ENCODE data around the gene CELF5. TPM values are rescaled to one million over a fixed set of nuclear protein-coding genes. Genes with fewer than 3 reads are reported as not detected.

CELF5 gene
- polyA plus RNA-seq, 4 donors: 0.53 to 0.70 (median 0.54) TPM; not detected in 1

GRCh38 chr19:3314962-3315675 is 90.7 kb downstream of the CELF5 start:
- Histone ChIP-seq H3K9me3 (ENCODE audit: control insufficient read depth in 2 of 2, insufficient read depth in 1 of 2, low read depth in 1 of 2, low read length in 1 of 2) (no peaks in the 10 kb centered on the region), H3K4me3 (ENCODE audit: low read depth in 1 of 3, low read length in 3 of 3) (no peak overlapping the region), H3K27ac (ENCODE audit: low read depth in 1 of 3, low read length in 2 of 3) (no peak overlapping the region), H3K36me3 (ENCODE audit: control insufficient read depth in 3 of 3, insufficient read depth in 2 of 3, low read depth in 1 of 3, low read length in 3 of 3) (no peaks in the 10 kb centered on the region), H3K27me3 (ENCODE audit: control insufficient read depth in 3 of 3, insufficient read depth in 3 of 3, low read length in 3 of 3) (peaks cover 0 to 12% (median 10%) of the 10 kb centered on the region in 3 donors), H3K4me1 (ENCODE audit: control insufficient read depth in 3 of 3, insufficient read depth in 2 of 3, low read depth in 1 of 3, low read length in 2 of 3) (no peaks in the 10 kb centered on the region)
- FAIRE-seq (no peak), DNase-seq (no peak)
- WGBS, 3 donors: 73 to 79% (median 75%) methylated on average over 28 to 30 of the region's 30 CpGs

GRCh38 chr19:3315676-3315973 is 91.2 kb downstream of the CELF5 start:
- Histone ChIP-seq H3K4me3 (ENCODE audit: low read depth in 1 of 3, low read length in 3 of 3) (no peak overlapping the region), H3K27ac (ENCODE audit: low read depth in 1 of 3, low read length in 2 of 3) (no peak overlapping the region), H3K36me3 (ENCODE audit: control insufficient read depth in 3 of 3, insufficient read depth in 2 of 3, low read depth in 1 of 3, low read length in 3 of 3) (no peaks in the 10 kb centered on the region), H3K4me1 (ENCODE audit: control insufficient read depth in 3 of 3, insufficient read depth in 2 of 3, low read depth in 1 of 3, low read length in 2 of 3) (no peaks in the 10 kb centered on the region), H3K27me3 (ENCODE audit: control insufficient read depth in 3 of 3, insufficient read depth in 3 of 3, low read length in 3 of 3) (peaks cover 0 to 12% (median 10%) of the 10 kb centered on the region in 3 donors), H3K9me3 (ENCODE audit: control insufficient read depth in 2 of 2, insufficient read depth in 1 of 2, low read depth in 1 of 2, low read length in 1 of 2) (no peaks in the 10 kb centered on the region)
- 70 to 79% (median 71%) methylated on average over 7 of the region's 7 CpGs for WGBS, 3 donors
- DNase-seq (no peak), FAIRE-seq (no peak)

- no peaks in the 10 kb centered on the region for H3K4me1 ChIP-seq (ENCODE audit: control insufficient read depth in 3 of 3, insufficient read depth in 2 of 3, low read depth in 1 of 3, low read length in 2 of 3)
- no peaks in the 10 kb centered on the region for H3K9me3 ChIP-seq (ENCODE audit: control insufficient read depth in 2 of 2, insufficient read depth in 1 of 2, low read depth in 1 of 2, low read length in 1 of 2)
- H3K36me3 ChIP-seq (ENCODE audit: control insufficient read depth in 3 of 3, insufficient read depth in 2 of 3, low read depth in 1 of 3, low read length in 3 of 3): no peaks in the 10 kb centered on the region
- DNase-seq: no peak
- H3K4me3 ChIP-seq (ENCODE audit: low read depth in 1 of 3, low read length in 3 of 3): no peak overlapping the region
- 81 to 87% (median 85%) methylated on average over 11 of the region's 11 CpGs for WGBS, 3 donors
- no peak for FAIRE-seq
- H3K27ac ChIP-seq (ENCODE audit: low read depth in 1 of 3, low read length in 2 of 3): no peak overlapping the region
- H3K27me3 ChIP-seq (ENCODE audit: control insufficient read depth in 3 of 3, insufficient read depth in 3 of 3, low read length in 3 of 3): peaks cover 0 to 12% (median 10%) of the 10 kb centered on the region in 3 donors
Observed at GRCh38 chr19:3316132-3316648, 91.7 kb downstream of the CELF5 start.

- FAIRE-seq (no peak), DNase-seq (no peak)
- Histone ChIP-seq H3K4me3 (ENCODE audit: low read depth in 1 of 3, low read length in 3 of 3) (no peak overlapping the region), H3K27ac (ENCODE audit: low read depth in 1 of 3, low read length in 2 of 3) (no peak overlapping the region), H3K4me1 (ENCODE audit: control insufficient read depth in 3 of 3, insufficient read depth in 2 of 3, low read depth in 1 of 3, low read length in 2 of 3) (no peaks in the 10 kb centered on the region), H3K36me3 (ENCODE audit: control insufficient read depth in 3 of 3, insufficient read depth in 2 of 3, low read depth in 1 of 3, low read length in 3 of 3) (no peaks in the 10 kb centered on the region), H3K27me3 (ENCODE audit: control insufficient read depth in 3 of 3, insufficient read depth in 3 of 3, low read length in 3 of 3) (peaks cover 0 to 12% (median 7%) of the 10 kb centered on the region in 3 donors), H3K9me3 (ENCODE audit: control insufficient read depth in 2 of 2, insufficient read depth in 1 of 2, low read depth in 1 of 2, low read length in 1 of 2) (no peaks in the 10 kb centered on the region)
- 81 to 82% (median 81%) methylated on average over 5 of the region's 5 CpGs for WGBS, 3 donors
Observed at GRCh38 chr19:3316659-3317207, 92.3 kb downstream of the CELF5 start.

DNA sequence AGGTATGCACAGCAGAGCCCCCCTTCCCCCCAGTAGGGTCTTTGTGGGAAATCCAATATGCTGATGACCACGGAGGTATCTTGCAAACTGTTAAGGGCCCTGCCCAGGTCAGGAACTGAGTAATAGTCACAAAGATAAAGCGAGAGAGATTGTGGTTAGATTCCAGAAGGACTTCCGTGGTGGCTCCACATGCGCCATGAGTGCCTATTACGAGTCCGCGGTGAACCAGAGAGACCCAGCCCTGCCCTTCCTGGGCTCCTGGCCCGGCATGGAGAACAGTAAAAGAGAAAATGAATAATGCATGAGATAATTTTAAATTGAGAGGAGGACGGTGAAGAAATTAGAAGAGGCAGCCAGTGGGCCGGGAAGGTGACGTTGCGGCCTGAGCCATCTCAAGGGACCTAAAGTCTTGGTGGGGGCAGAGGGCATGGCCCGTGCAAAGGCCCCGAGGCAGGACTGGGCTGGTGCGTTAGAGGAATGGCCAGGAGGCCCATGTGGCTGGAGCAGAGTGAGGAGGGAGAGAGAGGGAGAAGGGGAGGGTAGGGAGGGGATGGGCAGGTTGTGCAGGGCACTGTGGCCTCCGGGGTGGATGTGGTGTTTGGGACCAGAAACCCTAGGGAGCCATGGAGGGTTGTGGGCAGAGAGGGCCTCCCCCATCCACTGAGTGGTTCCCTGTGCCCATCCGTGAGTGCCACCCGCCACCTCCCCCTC is 95.3 kb downstream of the CELF5 start:
- H3K27me3 ChIP-seq (ENCODE audit: control insufficient read depth in 3 of 3, insufficient read depth in 3 of 3, low read length in 3 of 3): no peaks in the 10 kb centered on the region
- H3K36me3 ChIP-seq (ENCODE audit: control insufficient read depth in 3 of 3, insufficient read depth in 2 of 3, low read depth in 1 of 3, low read length in 3 of 3): no peaks in the 10 kb centered on the region
- no peaks in the 10 kb centered on the region for H3K4me1 ChIP-seq (ENCODE audit: control insufficient read depth in 3 of 3, insufficient read depth in 2 of 3, low read depth in 1 of 3, low read length in 2 of 3)
- FAIRE-seq (no peak), DNase-seq (no peak)
- no peak overlapping the region for H3K4me3 ChIP-seq (ENCODE audit: low read depth in 1 of 3, low read length in 3 of 3)
- H3K27ac ChIP-seq (ENCODE audit: low read depth in 1 of 3, low read length in 2 of 3): no peak overlapping the region
- WGBS, 3 donors: 45 to 62% (median 48%) methylated on average over 16 to 18 of the region's 18 CpGs
- H3K9me3 ChIP-seq (ENCODE audit: control insufficient read depth in 2 of 2, insufficient read depth in 1 of 2, low read depth in 1 of 2, low read length in 1 of 2): no peaks in the 10 kb centered on the region

GRCh38 chr19:3320354-3320670 is 95.9 kb downstream of the CELF5 start:
- FAIRE-seq (no peak), DNase-seq (no peak)
- Histone ChIP-seq H3K27me3 (ENCODE audit: control insufficient read depth in 3 of 3, insufficient read depth in 3 of 3, low read length in 3 of 3) (no peaks in the 10 kb centered on the region), H3K4me1 (ENCODE audit: control insufficient read depth in 3 of 3, insufficient read depth in 2 of 3, low read depth in 1 of 3, low read length in 2 of 3) (no peaks in the 10 kb centered on the region), H3K4me3 (ENCODE audit: low read depth in 1 of 3, low read length in 3 of 3) (no peak overlapping the region), H3K27ac (ENCODE audit: low read depth in 1 of 3, low read length in 2 of 3) (no peak overlapping the region), H3K9me3 (ENCODE audit: control insufficient read depth in 2 of 2, insufficient read depth in 1 of 2, low read depth in 1 of 2, low read length in 1 of 2) (peaks cover 0 to 2% of the 10 kb centered on the region in 2 donors), H3K36me3 (ENCODE audit: control insufficient read depth in 3 of 3, insufficient read depth in 2 of 3, low read depth in 1 of 3, low read length in 3 of 3) (no peaks in the 10 kb centered on the region)
- 63 to 66% (median 64%) methylated on average over 27 to 29 of the region's 29 CpGs for WGBS, 3 donors

- Histone ChIP-seq H3K9me3 (ENCODE audit: control insufficient read depth in 2 of 2, insufficient read depth in 1 of 2, low read depth in 1 of 2, low read length in 1 of 2) (peaks cover 0 to 2% of the 10 kb centered on the region in 2 donors), H3K27ac (ENCODE audit: low read depth in 1 of 3, low read length in 2 of 3) (no peak overlapping the region), H3K27me3 (ENCODE audit: control insufficient read depth in 3 of 3, insufficient read depth in 3 of 3, low read length in 3 of 3) (no peaks in the 10 kb centered on the region), H3K4me1 (ENCODE audit: control insufficient read depth in 3 of 3, insufficient read depth in 2 of 3, low read depth in 1 of 3, low read length in 2 of 3) (no peaks in the 10 kb centered on the region), H3K4me3 (ENCODE audit: low read depth in 1 of 3, low read length in 3 of 3) (no peak overlapping the region), H3K36me3 (ENCODE audit: control insufficient read depth in 3 of 3, insufficient read depth in 2 of 3, low read depth in 1 of 3, low read length in 3 of 3) (no peaks in the 10 kb centered on the region)
- WGBS, 3 donors: 52 to 69% (median 64%) methylated on average over 8 of the region's 8 CpGs
- FAIRE-seq (no peak), DNase-seq (no peak)
Observed at GRCh38 chr19:3320853-3321252, 96.4 kb downstream of the CELF5 start.

DNA sequence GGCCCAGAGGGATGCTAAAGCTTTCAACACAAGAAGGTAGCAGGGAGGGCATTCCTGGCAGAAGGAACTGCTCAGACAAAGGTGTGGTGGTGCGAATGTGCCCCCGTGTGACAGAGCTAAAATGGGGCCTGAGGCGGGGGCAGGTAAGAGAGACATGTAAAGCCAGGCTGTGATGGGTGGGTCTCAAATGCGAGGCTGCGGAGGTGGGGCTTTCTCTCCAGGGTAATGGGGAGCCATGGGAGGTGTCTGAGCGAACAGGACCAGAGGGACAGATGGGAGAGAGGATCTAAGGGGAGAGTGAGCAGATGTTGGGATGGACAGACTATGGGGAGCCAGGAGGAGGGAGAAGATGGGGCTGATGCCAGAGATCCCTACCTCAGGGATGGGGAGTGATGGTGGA is 97.2 kb downstream of the CELF5 start:
- H3K27me3 ChIP-seq (ENCODE audit: control insufficient read depth in 3 of 3, insufficient read depth in 3 of 3, low read length in 3 of 3): no peaks in the 10 kb centered on the region
- H3K36me3 ChIP-seq (ENCODE audit: control insufficient read depth in 3 of 3, insufficient read depth in 2 of 3, low read depth in 1 of 3, low read length in 3 of 3): no peaks in the 10 kb centered on the region
- H3K9me3 ChIP-seq (ENCODE audit: control insufficient read depth in 2 of 2, insufficient read depth in 1 of 2, low read depth in 1 of 2, low read length in 1 of 2): peaks cover 0 to 2% of the 10 kb centered on the region in 2 donors
- no peak overlapping the region for H3K4me3 ChIP-seq (ENCODE audit: low read depth in 1 of 3, low read length in 3 of 3)
- no peak overlapping the region for H3K27ac ChIP-seq (ENCODE audit: low read depth in 1 of 3, low read length in 2 of 3)
- no peak for FAIRE-seq
- H3K4me1 ChIP-seq (ENCODE audit: control insufficient read depth in 3 of 3, insufficient read depth in 2 of 3, low read depth in 1 of 3, low read length in 2 of 3): no peaks in the 10 kb centered on the region
- WGBS, 3 donors: 56 to 64% (median 62%) methylated on average over 6 of the region's 6 CpGs
- no peak for DNase-seq
